Endodermal cell (in vitro differentiated cells): ENCODE data around the gene PWWP2B. TPM values are rescaled to one million over a fixed set of nuclear protein-coding genes. Genes with fewer than 3 reads are reported as not detected.

Experiments used
- DNase-seq: peaks from one replicate; pipeline ENCODE4 v3.0.0-alpha.2; 2017
- H3K27ac ChIP-seq: 2 replicates; pipeline ENCODE4 v1.5.1; 2013; ENCODE audit warnings: mild to moderate bottlenecking, low read depth, low read length, moderate library complexity
- H3K27me3 ChIP-seq: 2 replicates; pipeline ENCODE4 v1.6.1; 2013; ENCODE audit warnings: mild to moderate bottlenecking, low read length, moderate library complexity; ENCODE audit not compliant: insufficient read depth, control insufficient read depth, poor library complexity, severe bottlenecking
- H3K36me3 ChIP-seq: 2 replicates; pipeline ENCODE4 v1.7.0; 2013; ENCODE audit warnings: mild to moderate bottlenecking, low read length, moderate library complexity; ENCODE audit not compliant: control insufficient read depth, insufficient read depth
- H3K4me1 ChIP-seq: one replicate; pipeline ENCODE4 v1.7.0; 2013; ENCODE audit warnings: low read length; ENCODE audit not compliant: control insufficient read depth, insufficient read depth
- H3K4me3 ChIP-seq: 2 replicates; pipeline ENCODE4 v1.5.1; 2013; ENCODE audit warnings: mild to moderate bottlenecking, low read length, moderate library complexity
- H3K9ac ChIP-seq: 2 replicates; pipeline ENCODE4 v1.6.1; 2013; ENCODE audit warnings: mild to moderate bottlenecking, low read length, moderate library complexity; ENCODE audit not compliant: poor library complexity, severe bottlenecking; ENCODE audit errors: extremely low read depth
- H3K9me3 ChIP-seq: 2 replicates; pipeline ENCODE4 v1.6.1; 2013; ENCODE audit warnings: mild to moderate bottlenecking, low read length, moderate library complexity; ENCODE audit not compliant: control insufficient read depth
- H3K27ac Mint-ChIP-seq: 2 replicates; pipeline ENCODE4 v1.8.0; 2020; ENCODE audit warnings: mixed read lengths
- H3K27me3 Mint-ChIP-seq: 2 replicates; pipeline ENCODE4 v1.8.0; 2021; ENCODE audit warnings: mild to moderate bottlenecking, mixed read lengths; ENCODE audit not compliant: insufficient read depth
- H3K36me3 Mint-ChIP-seq: 2 replicates; pipeline ENCODE4 v1.8.0; 2020; ENCODE audit warnings: low read depth, mixed read lengths
- H3K4me1 Mint-ChIP-seq: 2 replicates; pipeline ENCODE4 v1.8.0; 2020; ENCODE audit warnings: mixed read lengths
- H3K4me3 Mint-ChIP-seq: 2 replicates; pipeline ENCODE4 v1.8.0; 2020; ENCODE audit warnings: mild to moderate bottlenecking, moderate library complexity, mixed read lengths
- H3K9me3 Mint-ChIP-seq: 2 replicates; pipeline ENCODE4 v1.8.0; 2020; ENCODE audit warnings: mild to moderate bottlenecking, mixed read lengths
- CTCF ChIP-seq: fragments of 200-600 bp; sonication (generic); conservative IDR thresholded peaks from 2 replicates; pipeline ENCODE4 v1.5.0; 2021; ENCODE audit warnings: antibody characterized with exemption, mild to moderate bottlenecking
- WGBS, 2 experiments: methylation state at CpG; one replicate each; pipeline versions ENCODE4 v1.1.5 to v1.1.7; 2013; ENCODE audit warnings: missing lambda C conversion rate in 2 of 2, mixed read lengths in 1 of 2; ENCODE audit not compliant: insufficient coverage in 1 of 2, insufficient read length in 1 of 2; 5-methylcytosine and 5-hydroxymethylcytosine counted together
- total RNA-seq, 2 donors: library from RNA; stranded (reverse); fragmentation: NEBNext Ultra II Directional in 1 of 2; extraction: Animal tissue kit (Norgen Biotek cat#: 25700) in 1 of 2; gene quantifications; 2 replicates in 1 of 2; 3 replicates in 1 of 2; pipeline ENCODE4 v1.2.1, GENCODE V29; 2021

PWWP2B gene
- total RNA-seq, 2 donors from 2014 or later = 11.4 to 13.9 TPM

- WGBS, 2 experiments = 87 to 89% methylated on average over 23 to 32 of the region's 32 CpGs
- Mint-ChIP-seq H3K9me3 (peaks cover 8% of the 10 kb centered on the region), H3K4me3 (no peak overlapping the region), H3K27ac (no peak overlapping the region), H3K4me1 (no peaks in the 10 kb centered on the region), H3K36me3 (peaks cover 8% of the 10 kb centered on the region), H3K27me3 (no peaks in the 10 kb centered on the region)
- Histone ChIP-seq H3K4me1 (no peaks in the 10 kb centered on the region), H3K36me3 (no peaks in the 10 kb centered on the region), H3K27me3 (no peaks in the 10 kb centered on the region), H3K4me3 (no peak overlapping the region), H3K9me3 (no peaks in the 10 kb centered on the region), H3K9ac (no peak overlapping the region), H3K27ac (no peak overlapping the region)
- DNase-seq = no peak
- no peak for TF ChIP-seq CTCF
Measured at GRCh38 chr10:132354356-132355094, 42.5 kb upstream of the PWWP2B start.

GRCh38 chr10:132355297-132355696, 41.7 kb upstream of the PWWP2B start:
- H3K27ac ChIP-seq = no peak overlapping the region
- no peaks in the 10 kb centered on the region for H3K27me3 Mint-ChIP-seq
- no peaks in the 10 kb centered on the region for H3K27me3 ChIP-seq
- H3K36me3 Mint-ChIP-seq = peaks cover 8% of the 10 kb centered on the region
- H3K4me1 ChIP-seq = no peaks in the 10 kb centered on the region
- 88 to 95% methylated on average over 16 to 17 of the region's 17 CpGs for WGBS, 2 experiments
- H3K36me3 ChIP-seq = no peaks in the 10 kb centered on the region
- H3K9me3 ChIP-seq = no peaks in the 10 kb centered on the region
- DNase-seq = no peak
- H3K27ac Mint-ChIP-seq = no peak overlapping the region
- H3K9me3 Mint-ChIP-seq = peaks cover 8% of the 10 kb centered on the region
- no peak overlapping the region for H3K4me3 ChIP-seq
- H3K9ac ChIP-seq = no peak overlapping the region
- H3K4me3 Mint-ChIP-seq = no peak overlapping the region
- no peaks in the 10 kb centered on the region for H3K4me1 Mint-ChIP-seq
- TF ChIP-seq CTCF = no peak

- no peak overlapping the region for H3K4me3 ChIP-seq
- TF ChIP-seq CTCF = no peak
- no peak overlapping the region for H3K4me3 Mint-ChIP-seq
- H3K27ac Mint-ChIP-seq = no peak overlapping the region
- H3K36me3 Mint-ChIP-seq = peaks cover 8% of the 10 kb centered on the region
- H3K36me3 ChIP-seq = no peaks in the 10 kb centered on the region
- H3K4me1 Mint-ChIP-seq = no peaks in the 10 kb centered on the region
- H3K9ac ChIP-seq = no peak overlapping the region
- WGBS, 2 experiments = 93% methylated on average over 13 of the region's 13 CpGs; no CpG with 5 or more reads in 1 of the 2 experiments
- DNase-seq = no peak
- H3K9me3 Mint-ChIP-seq = peaks cover 8% of the 10 kb centered on the region
- no peaks in the 10 kb centered on the region for H3K4me1 ChIP-seq
- no peaks in the 10 kb centered on the region for H3K27me3 ChIP-seq
- no peaks in the 10 kb centered on the region for H3K27me3 Mint-ChIP-seq
- H3K27ac ChIP-seq = no peak overlapping the region
- H3K9me3 ChIP-seq = no peaks in the 10 kb centered on the region
Measured at GRCh38 chr10:132355754-132356153, 41.2 kb upstream of the PWWP2B start.
